Progenitor cell of endocrine pancreas (in vitro differentiated cells): ENCODE data around the gene ACTN4. TPM values are rescaled to one million over a fixed set of nuclear protein-coding genes. Genes with fewer than 3 reads are reported as not detected.
A peak's percentile ranks its signal among the peaks of the same experiment; 100 is the strongest.

Experiments used
- DNase-seq: peaks from one replicate; pipeline ENCODE4 v3.0.0; 2021; ENCODE audit warnings: low spot score; ENCODE audit not compliant: unreplicated experiment
- H3K27ac Mint-ChIP-seq: 2 replicates; pipeline ENCODE4 v1.8.0; 2021; ENCODE audit warnings: mild to moderate bottlenecking, moderate library complexity, mixed read lengths
- H3K27me3 Mint-ChIP-seq: 2 replicates; pipeline ENCODE4 v1.8.0; 2021; ENCODE audit warnings: mixed read lengths
- H3K36me3 Mint-ChIP-seq: 2 replicates; pipeline ENCODE4 v1.8.0; 2022; ENCODE audit warnings: mixed read lengths; ENCODE audit not compliant: insufficient read depth
- H3K4me1 Mint-ChIP-seq: 2 replicates; pipeline ENCODE4 v1.8.0; 2021; ENCODE audit warnings: low read depth, mixed read lengths
- H3K4me3 Mint-ChIP-seq: 2 replicates; pipeline ENCODE4 v1.8.0; 2021; ENCODE audit warnings: low read depth, mild to moderate bottlenecking, moderate library complexity, mixed read lengths
- H3K9me3 Mint-ChIP-seq: 2 replicates; pipeline ENCODE4 v1.8.0; 2021; ENCODE audit warnings: low read depth, mixed read lengths
- total RNA-seq: library from RNA; stranded (reverse); gene quantifications from 2 replicates; pipeline ENCODE4 v1.2.1, GENCODE V29; 2021
- TF ChIP-seq, protein P1 (sequence below): fragments of 200-600 bp; sonication (generic); IDR thresholded peaks from one replicate; pipeline ENCODE4 v1.5.0; 2021; ENCODE audit warnings: antibody characterized with exemption, mild to moderate bottlenecking; ENCODE audit not compliant: unreplicated experiment

Gene ACTN4
- total RNA-seq, 1 donor from 2014 or later: 639 TPM

GRCh38 chr19:38736413-38737280 lies 89.2 kb downstream of the ACTN4 start:
- no peaks in the 10 kb centered on the region for H3K9me3 Mint-ChIP-seq
- H3K27me3 Mint-ChIP-seq: peaks cover 13% of the 10 kb centered on the region
- peaks cover 10% of the 10 kb centered on the region for H3K36me3 Mint-ChIP-seq
- H3K4me3 Mint-ChIP-seq: no peak overlapping the region
- H3K4me1 Mint-ChIP-seq: peaks cover 3% of the 10 kb centered on the region
- DNase-seq: peak; percentile 48
- TF ChIP-seq, protein P1, sequence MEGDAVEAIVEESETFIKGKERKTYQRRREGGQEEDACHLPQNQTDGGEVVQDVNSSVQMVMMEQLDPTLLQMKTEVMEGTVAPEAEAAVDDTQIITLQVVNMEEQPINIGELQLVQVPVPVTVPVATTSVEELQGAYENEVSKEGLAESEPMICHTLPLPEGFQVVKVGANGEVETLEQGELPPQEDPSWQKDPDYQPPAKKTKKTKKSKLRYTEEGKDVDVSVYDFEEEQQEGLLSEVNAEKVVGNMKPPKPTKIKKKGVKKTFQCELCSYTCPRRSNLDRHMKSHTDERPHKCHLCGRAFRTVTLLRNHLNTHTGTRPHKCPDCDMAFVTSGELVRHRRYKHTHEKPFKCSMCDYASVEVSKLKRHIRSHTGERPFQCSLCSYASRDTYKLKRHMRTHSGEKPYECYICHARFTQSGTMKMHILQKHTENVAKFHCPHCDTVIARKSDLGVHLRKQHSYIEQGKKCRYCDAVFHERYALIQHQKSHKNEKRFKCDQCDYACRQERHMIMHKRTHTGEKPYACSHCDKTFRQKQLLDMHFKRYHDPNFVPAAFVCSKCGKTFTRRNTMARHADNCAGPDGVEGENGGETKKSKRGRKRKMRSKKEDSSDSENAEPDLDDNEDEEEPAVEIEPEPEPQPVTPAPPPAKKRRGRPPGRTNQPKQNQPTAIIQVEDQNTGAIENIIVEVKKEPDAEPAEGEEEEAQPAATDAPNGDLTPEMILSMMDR: no peak
- H3K27ac Mint-ChIP-seq: no peak overlapping the region

- Mint-ChIP-seq H3K4me1 (peaks cover 3% of the 10 kb centered on the region), H3K27me3 (peaks cover 13% of the 10 kb centered on the region), H3K4me3 (peak overlapping the region; percentile 18), H3K9me3 (no peaks in the 10 kb centered on the region), H3K27ac (peak overlapping the region; percentile 49), H3K36me3 (peaks cover 5% of the 10 kb centered on the region)
- no peak for DNase-seq
- TF ChIP-seq, protein P1: no peak
These were observed 89.9 kb downstream of the ACTN4 start for GRCh38 chr19:38737281-38737865.

GRCh38 chr19:38737921-38738737 lies 90.7 kb downstream of the ACTN4 start:
- Mint-ChIP-seq H3K4me1 (peaks cover 3% of the 10 kb centered on the region), H3K4me3 (peak overlapping the region; percentile 18), H3K36me3 (peaks cover 2% of the 10 kb centered on the region), H3K9me3 (no peaks in the 10 kb centered on the region), H3K27me3 (peaks cover 13% of the 10 kb centered on the region), H3K27ac (peak overlapping the region; percentile 49)
- TF ChIP-seq, protein P1: no peak
- no peak for DNase-seq

DNA sequence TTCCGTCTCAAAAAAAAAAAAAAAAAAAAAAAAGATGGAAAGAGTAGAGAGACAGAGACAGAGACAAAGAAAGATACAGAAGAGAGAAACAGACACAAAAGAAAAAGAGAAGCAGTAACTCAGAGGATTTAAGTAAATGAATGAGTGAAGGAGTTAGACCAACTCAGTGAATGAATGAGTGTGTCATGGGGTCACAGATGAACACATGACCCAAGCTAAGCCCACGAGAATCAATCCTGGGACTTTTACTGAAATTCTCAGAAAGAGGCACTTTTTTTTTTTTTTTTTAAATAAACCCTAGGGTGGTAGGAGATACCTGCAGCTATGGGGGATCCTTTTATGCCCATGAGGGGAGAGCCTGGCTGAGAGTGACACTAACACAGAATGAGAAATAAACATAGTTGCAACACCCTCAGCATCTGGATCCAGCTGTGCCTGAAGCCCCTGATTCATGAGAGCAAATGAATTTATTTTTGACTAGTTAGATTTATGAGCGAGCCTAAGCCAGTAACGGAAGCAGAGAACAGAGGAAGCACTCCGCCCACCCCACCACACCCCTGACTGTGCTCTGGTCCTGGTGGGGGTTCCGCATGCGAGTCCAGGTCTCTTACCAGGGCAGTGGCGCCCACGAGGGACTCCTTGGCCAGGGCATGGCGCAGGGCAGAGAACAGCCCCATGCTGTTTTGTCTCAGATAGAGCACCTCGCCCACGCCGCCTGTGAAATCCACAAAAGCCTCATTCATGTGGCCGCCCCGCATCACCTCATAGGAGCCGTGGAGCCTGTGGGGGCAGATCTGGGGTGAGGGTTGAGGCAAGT lies 92.2 kb downstream of the ACTN4 start:
- peaks cover 2% of the 10 kb centered on the region for H3K36me3 Mint-ChIP-seq
- TF ChIP-seq, protein P1: no peak
- peaks cover 13% of the 10 kb centered on the region for H3K27me3 Mint-ChIP-seq
- H3K9me3 Mint-ChIP-seq: no peaks in the 10 kb centered on the region
- no peak for DNase-seq
- no peak overlapping the region for H3K27ac Mint-ChIP-seq
- no peak overlapping the region for H3K4me3 Mint-ChIP-seq
- H3K4me1 Mint-ChIP-seq: peaks cover 3% of the 10 kb centered on the region

GRCh38 chr19:38740257-38740592 lies 92.8 kb downstream of the ACTN4 start:
- TF ChIP-seq, protein P1: no peak
- peaks cover 13% of the 10 kb centered on the region for H3K27me3 Mint-ChIP-seq
- peaks cover 3% of the 10 kb centered on the region for H3K4me1 Mint-ChIP-seq
- no peaks in the 10 kb centered on the region for H3K9me3 Mint-ChIP-seq
- no peak overlapping the region for H3K4me3 Mint-ChIP-seq
- no peak for DNase-seq
- no peak overlapping the region for H3K27ac Mint-ChIP-seq
- H3K36me3 Mint-ChIP-seq: peaks cover 2% of the 10 kb centered on the region
